GM19455 (cell line): Measurements from ENCODE around the gene PPEF2.
"Not testable (repeated sequence)": the region's sequence is repeated elsewhere in the genome, so short reads cannot be mapped to it uniquely, and the experiment has no call there.

ENCODE experiments used
- ATAC-seq: cut with Tn5 transposase; IDR thresholded peaks from one replicate; pipeline ENCODE4 v1.9.1; 2021; ENCODE audit not compliant: unreplicated experiment

The PPEF2 gene

GRCh38 chr4:75902352-75902751, at the start of gene PPEF2:
Gene PPEF2, minus strand, starts transcription at chr4:75902452. Its CDS starts 6,127 bp downstream, at chr4:75896325.
- ATAC-seq = no peak

- ATAC-seq = no peak
Measured at GRCh38 chr4:75950213-75950815, 48.1 kb upstream of the PPEF2 start.

GRCh38 chr4:75948822-75949444, 46.7 kb upstream of the PPEF2 start:
- peak; percentile 75 for ATAC-seq

GRCh38 chr4:75940692-75941253, 38.5 kb upstream of the PPEF2 start, which contains the start of gene NAAA:
Gene NAAA, minus strand, starts transcription at chr4:75941013. Its CDS starts 64 bp downstream, at chr4:75940949.
- ATAC-seq = peak; percentile 75

GRCh38 chr4:75939890-75940691, 37.8 kb upstream of the PPEF2 start:
- ATAC-seq = peak; percentile 63

- no peak for ATAC-seq
Measured at GRCh38 chr4:75935628-75936027, 33.4 kb upstream of the PPEF2 start.

GRCh38 chr4:75930152-75930551, 27.9 kb upstream of the PPEF2 start:
- no peak for ATAC-seq

- not testable (repeated sequence) for ATAC-seq
Measured at GRCh38 chr4:75924916-75925315, 22.7 kb upstream of the PPEF2 start.

- no peak for ATAC-seq
Measured at GRCh38 chr4:75924309-75924827, 22.1 kb upstream of the PPEF2 start.

GRCh38 chr4:75922588-75922987, 20.3 kb upstream of the PPEF2 start:
- ATAC-seq = no peak

- ATAC-seq = no peak
Measured at GRCh38 chr4:75921910-75922309, 19.7 kb upstream of the PPEF2 start.

GRCh38 chr4:75920327-75920726, 18.1 kb upstream of the PPEF2 start:
- no peak for ATAC-seq

- no peak for ATAC-seq
Measured at GRCh38 chr4:75919920-75920319, 17.7 kb upstream of the PPEF2 start.

GRCh38 chr4:75916091-75916661, 13.9 kb upstream of the PPEF2 start:
- no peak for ATAC-seq

- no peak for ATAC-seq
Measured at GRCh38 chr4:75912968-75913367, 10.7 kb upstream of the PPEF2 start.

- ATAC-seq = not testable (repeated sequence)
Measured at GRCh38 chr4:75910831-75911230, 8.6 kb upstream of the PPEF2 start.

GRCh38 chr4:75909405-75909804, 7.2 kb upstream of the PPEF2 start:
- no peak for ATAC-seq

- no peak for ATAC-seq
Measured at GRCh38 chr4:75908555-75908954, 6.3 kb upstream of the PPEF2 start.

GRCh38 chr4:75907966-75908365, 5.7 kb upstream of the PPEF2 start:
- no peak for ATAC-seq

- ATAC-seq = no peak
Measured at GRCh38 chr4:75904076-75904475, 1.8 kb upstream of the PPEF2 start.

GRCh38 chr4:75898536-75898935, 3.7 kb downstream of the PPEF2 start:
- no peak for ATAC-seq
